HG03066 (cell line): ENCODE data around the gene RTP5.
"Not testable (repeated sequence)": the region's sequence is repeated elsewhere in the genome, so short reads cannot be mapped to it uniquely, and the experiment has no call there.

Experiments used
- ATAC-seq: cut with Tn5 transposase; IDR thresholded peaks from one replicate; pipeline ENCODE4 v1.9.1; 2021; ENCODE audit warnings: low read depth; ENCODE audit not compliant: unreplicated experiment

RTP5 gene

DNA sequence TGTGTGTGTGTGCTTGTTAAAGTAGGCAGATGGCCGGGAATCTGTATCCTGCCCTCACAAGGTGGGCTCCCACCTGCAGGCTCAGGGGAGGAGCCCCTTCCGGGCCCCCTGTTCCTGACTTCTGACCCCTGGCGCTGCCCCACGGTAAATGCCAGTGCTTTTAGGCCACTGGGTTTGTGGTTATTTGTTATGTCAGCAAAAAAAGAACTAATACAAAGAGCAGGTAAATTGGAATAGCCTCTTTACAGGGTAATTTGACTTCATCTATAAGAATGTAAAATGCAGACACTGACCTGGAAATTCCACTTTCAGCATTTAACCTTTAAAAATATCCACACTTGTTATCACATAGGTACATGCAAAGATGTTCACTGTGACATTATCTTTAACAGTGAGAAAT, 44.2 kb downstream of the RTP5 start:
- no peak for ATAC-seq

DNA sequence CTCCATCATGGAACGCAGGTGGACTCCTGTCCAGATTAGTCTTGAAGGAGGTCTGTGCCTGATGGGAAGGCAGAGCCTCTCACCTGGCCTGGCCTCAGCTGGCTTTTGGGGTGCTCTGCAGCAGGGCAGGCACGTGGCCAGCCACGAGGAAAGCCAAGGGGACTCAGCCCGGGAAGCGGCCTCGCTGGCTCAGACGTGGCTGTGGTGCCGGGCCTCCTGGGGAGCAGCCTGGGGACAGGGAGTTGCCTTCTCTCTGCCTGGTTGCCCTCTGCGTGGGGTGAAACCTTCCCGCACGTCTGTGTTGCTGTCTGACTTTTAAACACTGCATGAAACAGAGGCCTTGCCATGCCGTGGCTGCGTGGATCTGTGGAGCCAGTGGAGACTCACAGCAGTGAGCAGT, 45.0 kb downstream of the RTP5 start:
- ATAC-seq, result no peak

DNA sequence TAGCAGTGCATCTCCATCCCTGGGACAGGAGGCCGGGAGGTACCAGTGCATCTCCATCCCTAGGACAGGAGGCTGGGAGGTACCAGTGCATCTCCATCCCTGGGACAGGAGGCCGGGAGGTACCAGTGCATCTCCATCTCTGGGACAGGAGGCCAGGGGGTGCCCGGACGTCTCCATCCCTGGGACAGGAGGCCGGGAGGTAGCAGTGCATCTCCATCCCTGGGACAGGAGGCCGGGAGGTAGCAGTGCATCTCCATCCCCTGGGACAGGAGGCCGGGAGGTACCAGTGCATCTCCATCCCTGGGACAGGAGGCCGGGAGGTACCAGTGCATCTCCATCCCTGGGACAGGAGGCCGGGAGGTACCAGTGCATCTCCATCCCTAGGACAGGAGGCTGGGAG, 52.1 kb downstream of the RTP5 start:
- not testable (repeated sequence) for ATAC-seq

DNA sequence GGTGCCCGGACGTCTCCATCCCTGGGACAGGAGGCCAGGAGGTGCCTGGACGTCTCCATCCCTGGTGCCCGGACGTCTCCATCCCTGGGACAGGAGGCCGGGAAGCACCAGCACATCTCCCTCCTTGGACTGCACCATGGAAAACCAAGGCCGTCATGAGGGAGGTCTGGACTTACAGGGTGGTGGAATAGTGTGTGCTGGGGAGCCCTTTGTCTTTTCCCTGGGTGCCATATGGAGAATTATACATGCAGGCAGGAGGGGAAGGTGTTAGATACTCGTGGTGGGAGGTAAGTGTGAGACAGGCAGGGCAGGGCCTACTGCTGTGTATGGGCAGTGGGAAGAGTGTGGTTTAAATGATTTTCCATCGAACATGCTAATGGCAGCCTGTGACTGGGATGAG, 52.9 kb downstream of the RTP5 start:
- no peak for ATAC-seq

DNA sequence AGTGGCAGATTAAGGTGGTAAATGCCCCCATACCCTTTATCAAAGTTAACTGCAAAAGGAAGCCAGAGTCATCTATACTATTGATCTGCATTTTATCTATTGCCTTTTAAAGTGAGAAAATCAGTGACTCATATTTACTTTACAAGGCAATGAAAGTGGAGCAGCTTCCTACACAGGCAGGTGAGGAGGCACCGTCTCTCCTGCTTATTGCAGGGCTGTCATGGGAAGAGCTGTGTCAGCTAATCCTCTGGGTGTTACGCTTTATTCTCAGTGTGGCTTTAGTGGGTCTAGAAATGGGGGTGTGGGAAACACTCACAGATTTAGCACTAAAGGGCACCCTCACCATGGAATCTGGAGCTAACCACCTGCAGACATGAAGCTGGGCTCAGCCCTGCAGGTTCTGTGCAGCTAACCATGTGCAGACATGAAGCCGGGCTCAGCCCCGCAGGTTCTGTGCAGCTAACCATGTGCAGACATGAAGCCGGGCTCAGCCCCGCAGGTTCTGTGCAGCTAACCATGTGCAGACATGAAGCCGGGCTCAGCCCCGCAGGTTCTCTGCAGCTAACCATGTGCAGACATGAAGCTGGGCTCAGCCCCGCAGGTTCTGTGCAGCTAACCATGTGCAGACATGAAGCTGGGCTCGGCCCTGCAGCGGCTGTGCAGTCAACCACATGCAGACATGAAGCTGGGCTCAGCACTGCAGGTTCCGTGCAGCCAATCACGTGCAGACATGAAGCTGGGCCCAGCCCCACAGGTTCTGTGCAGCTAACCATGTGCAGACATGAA, 53.5 kb downstream of the RTP5 start:
- not testable (repeated sequence) for ATAC-seq
